Brain microvascular endothelial cell (primary cell): Measurements from ENCODE around the gene FUT9.

Experiments
- DNase-seq: peaks from one replicate; pipeline ENCODE4 v3.0.0-alpha.2; 2020
- H3K27ac ChIP-seq: fragments of 250-450 bp; sonication (Bioruptor Pico); 2 replicates; pipeline ENCODE4 v1.5.1; 2020; ENCODE audit warnings: mild to moderate bottlenecking, moderate library complexity
- H3K27me3 ChIP-seq: fragments of 250-450 bp; sonication (Bioruptor Pico); replicated peaks from 2 replicates; pipeline ENCODE4 v1.5.1; 2020; ENCODE audit warnings: mild to moderate bottlenecking
- H3K36me3 ChIP-seq: fragments of 250-450 bp; sonication (Bioruptor Pico); replicated peaks from 2 replicates; pipeline ENCODE4 v1.5.1; 2020; ENCODE audit warnings: mild to moderate bottlenecking
- H3K4me3 ChIP-seq: 2 replicates; pipeline ENCODE4 v1.5.1; 2011; ENCODE audit warnings: low read depth, mild to moderate bottlenecking, control low read depth, low read length, moderate library complexity
- CTCF ChIP-seq: IDR thresholded peaks from 2 replicates; pipeline ENCODE4 v1.5.1; 2011; ENCODE audit warnings: low read depth, mild to moderate bottlenecking, moderate library complexity, low read length, control low read depth, inconsistent platforms; ENCODE audit errors: missing control alignments
- in situ Hi-C: cut with HindIII; loops from 2 replicates; pipeline ENCODE4 v1.10.0; 2017; ENCODE audit warnings: low sequenced_read_pairs, low pct_ligation_motif_present

The FUT9 gene

GRCh38 chr6:96014846-96015517, 792 bp upstream of the FUT9 start:
- H3K27ac ChIP-seq = no peak overlapping the region
- no peak for DNase-seq
- H3K36me3 ChIP-seq = no peaks in the 10 kb centered on the region
- no peaks in the 10 kb centered on the region for H3K27me3 ChIP-seq
- H3K4me3 ChIP-seq = no peak overlapping the region
- TF ChIP-seq CTCF = no peak
- in situ Hi-C loops = no loop called here

- H3K27ac ChIP-seq = no peak overlapping the region
- H3K27me3 ChIP-seq = no peaks in the 10 kb centered on the region
- no peak for TF ChIP-seq CTCF
- in situ Hi-C loops = no loop called here
- no peaks in the 10 kb centered on the region for H3K36me3 ChIP-seq
- H3K4me3 ChIP-seq = no peak overlapping the region
- no peak for DNase-seq
These were observed 728 bp downstream of the FUT9 start for GRCh38 chr6:96016334-96017069.

GRCh38 chr6:96017070-96017359, 1.2 kb downstream of the FUT9 start:
- no peak overlapping the region for H3K27ac ChIP-seq
- no peaks in the 10 kb centered on the region for H3K27me3 ChIP-seq
- no peak for TF ChIP-seq CTCF
- no peak for DNase-seq
- H3K36me3 ChIP-seq = no peaks in the 10 kb centered on the region
- no peak overlapping the region for H3K4me3 ChIP-seq
- in situ Hi-C loops = no loop called here

DNA sequence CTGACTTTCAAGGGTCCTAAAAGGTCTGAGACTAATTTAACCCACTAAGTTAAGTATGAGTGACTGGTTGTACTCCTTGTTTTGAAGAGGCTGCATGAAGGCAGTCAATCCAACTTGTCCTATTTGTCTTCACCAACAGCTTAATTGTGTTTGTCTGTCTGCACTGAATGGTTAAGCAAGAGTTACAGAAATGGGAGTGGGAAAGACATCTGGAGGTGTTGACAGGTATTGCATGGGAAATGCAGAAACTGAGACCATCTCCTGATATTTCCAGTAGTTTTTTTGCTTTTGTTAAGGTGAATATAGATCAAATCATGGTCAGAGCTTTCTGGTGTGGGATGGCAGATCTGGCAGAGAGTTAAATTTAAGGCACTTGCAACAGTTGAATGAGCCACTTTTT, 6.5 kb downstream of the FUT9 start:
- no peak for TF ChIP-seq CTCF
- Histone ChIP-seq H3K36me3 (no peaks in the 10 kb centered on the region), H3K4me3 (no peak overlapping the region), H3K27ac (no peak overlapping the region), H3K27me3 (no peaks in the 10 kb centered on the region)
- in situ Hi-C loops = no loop called here
- DNase-seq = no peak

- TF ChIP-seq CTCF = no peak
- no peak for DNase-seq
- in situ Hi-C loops = no loop called here
- Histone ChIP-seq H3K27ac (no peak overlapping the region), H3K4me3 (no peak overlapping the region), H3K27me3 (no peaks in the 10 kb centered on the region), H3K36me3 (no peaks in the 10 kb centered on the region)
These were observed 16.9 kb downstream of the FUT9 start for GRCh38 chr6:96032661-96033060.

DNA sequence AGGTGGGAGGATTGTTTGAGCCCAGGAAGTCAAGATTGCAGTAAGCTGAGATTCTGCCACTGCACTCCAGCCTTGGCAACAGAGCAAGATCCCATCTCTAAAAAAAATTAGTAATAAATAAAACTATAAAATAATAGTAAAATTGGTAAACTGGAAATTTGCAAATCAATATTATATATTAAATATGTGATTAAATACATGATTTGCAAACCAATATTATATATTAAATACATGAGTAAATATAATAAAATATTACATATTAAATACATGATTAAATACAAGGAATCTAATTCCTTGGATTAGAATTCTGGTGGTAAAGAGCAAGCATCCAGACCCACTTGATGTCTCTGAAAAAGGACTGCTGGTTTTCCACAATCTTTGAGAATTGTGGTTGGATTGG, 35.8 kb downstream of the FUT9 start:
- in situ Hi-C loops = no loop called here
- Histone ChIP-seq H3K27me3 (no peaks in the 10 kb centered on the region), H3K36me3 (no peaks in the 10 kb centered on the region), H3K27ac (no peak overlapping the region), H3K4me3 (no peak overlapping the region)
- no peak for DNase-seq
- TF ChIP-seq CTCF = no peak
